Endothelial cell (in vitro differentiated cells): ENCODE data around the gene PITPNM2. TPM values are rescaled to one million over a fixed set of nuclear protein-coding genes. Genes with fewer than 3 reads are reported as not detected.

Experiments
- DNase-seq: peaks from one replicate; pipeline ENCODE4 v3.0.0; 2021; ENCODE audit warnings: low spot score
- H3K27ac Mint-ChIP-seq: one replicate; pipeline ENCODE4 v1.8.0; 2021; ENCODE audit warnings: mixed read lengths, inconsistent platforms; ENCODE audit not compliant: unreplicated experiment
- H3K27me3 Mint-ChIP-seq: one replicate; pipeline ENCODE4 v1.8.0; 2021; ENCODE audit warnings: mild to moderate bottlenecking, moderate library complexity, mixed read lengths, inconsistent platforms; ENCODE audit not compliant: unreplicated experiment
- H3K36me3 Mint-ChIP-seq: one replicate; pipeline ENCODE4 v1.8.0; 2021; ENCODE audit warnings: mild to moderate bottlenecking, low read depth, mixed read lengths, inconsistent platforms; ENCODE audit not compliant: unreplicated experiment
- H3K4me1 Mint-ChIP-seq: one replicate; pipeline ENCODE4 v1.8.0; 2021; ENCODE audit warnings: mild to moderate bottlenecking, mixed read lengths, inconsistent platforms; ENCODE audit not compliant: unreplicated experiment
- H3K4me3 Mint-ChIP-seq: one replicate; pipeline ENCODE4 v1.8.0; 2021; ENCODE audit warnings: mild to moderate bottlenecking, mixed read lengths, inconsistent platforms; ENCODE audit not compliant: unreplicated experiment
- H3K9me3 Mint-ChIP-seq: one replicate; pipeline ENCODE4 v1.8.0; 2021; ENCODE audit warnings: mixed read lengths, inconsistent platforms; ENCODE audit not compliant: unreplicated experiment
- total RNA-seq: library from RNA; stranded (reverse); fragmentation: NEBNext Ultra II Directional; extraction: Animal tissue kit (Norgen Biotek cat#: 25700); gene quantifications from one replicate; pipeline ENCODE4 v1.2.1, GENCODE V29; 2021; ENCODE audit not compliant: unreplicated experiment
- TF ChIP-seq, protein P1 (sequence below): fragments of 200-600 bp; sonication (generic); IDR thresholded peaks from one replicate; pipeline ENCODE4 v1.5.0; 2021; ENCODE audit warnings: antibody characterized with exemption; ENCODE audit not compliant: unreplicated experiment

The PITPNM2 gene
- total RNA-seq, 1 donor from 2014 or later, result 14.3 TPM

DNA sequence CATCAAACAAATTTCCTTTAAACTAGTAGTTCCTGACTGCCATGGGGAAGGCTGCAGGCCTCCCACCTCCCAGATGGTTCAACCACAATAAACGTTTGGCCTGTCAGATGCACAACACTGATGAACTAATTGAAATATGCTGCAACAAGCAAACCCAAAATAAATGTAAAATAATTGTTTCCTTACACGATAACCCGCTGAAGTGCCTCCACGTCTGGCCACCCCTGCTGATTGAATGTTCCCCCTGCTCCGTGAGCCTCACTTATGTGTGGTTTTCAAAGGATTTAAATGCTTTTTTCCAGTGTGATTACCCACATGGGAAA is 8.4 kb downstream of the PITPNM2 start:
- DNase-seq, result no peak
- H3K9me3 Mint-ChIP-seq, result no peaks in the 10 kb centered on the region
- peaks cover 3% of the 10 kb centered on the region for H3K27me3 Mint-ChIP-seq
- TF ChIP-seq, protein P1, sequence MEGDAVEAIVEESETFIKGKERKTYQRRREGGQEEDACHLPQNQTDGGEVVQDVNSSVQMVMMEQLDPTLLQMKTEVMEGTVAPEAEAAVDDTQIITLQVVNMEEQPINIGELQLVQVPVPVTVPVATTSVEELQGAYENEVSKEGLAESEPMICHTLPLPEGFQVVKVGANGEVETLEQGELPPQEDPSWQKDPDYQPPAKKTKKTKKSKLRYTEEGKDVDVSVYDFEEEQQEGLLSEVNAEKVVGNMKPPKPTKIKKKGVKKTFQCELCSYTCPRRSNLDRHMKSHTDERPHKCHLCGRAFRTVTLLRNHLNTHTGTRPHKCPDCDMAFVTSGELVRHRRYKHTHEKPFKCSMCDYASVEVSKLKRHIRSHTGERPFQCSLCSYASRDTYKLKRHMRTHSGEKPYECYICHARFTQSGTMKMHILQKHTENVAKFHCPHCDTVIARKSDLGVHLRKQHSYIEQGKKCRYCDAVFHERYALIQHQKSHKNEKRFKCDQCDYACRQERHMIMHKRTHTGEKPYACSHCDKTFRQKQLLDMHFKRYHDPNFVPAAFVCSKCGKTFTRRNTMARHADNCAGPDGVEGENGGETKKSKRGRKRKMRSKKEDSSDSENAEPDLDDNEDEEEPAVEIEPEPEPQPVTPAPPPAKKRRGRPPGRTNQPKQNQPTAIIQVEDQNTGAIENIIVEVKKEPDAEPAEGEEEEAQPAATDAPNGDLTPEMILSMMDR, result no peak
- no peak overlapping the region for H3K27ac Mint-ChIP-seq
- peaks cover 13% of the 10 kb centered on the region for H3K4me1 Mint-ChIP-seq
- H3K36me3 Mint-ChIP-seq, result no peaks in the 10 kb centered on the region
- H3K4me3 Mint-ChIP-seq, result no peak overlapping the region

DNA sequence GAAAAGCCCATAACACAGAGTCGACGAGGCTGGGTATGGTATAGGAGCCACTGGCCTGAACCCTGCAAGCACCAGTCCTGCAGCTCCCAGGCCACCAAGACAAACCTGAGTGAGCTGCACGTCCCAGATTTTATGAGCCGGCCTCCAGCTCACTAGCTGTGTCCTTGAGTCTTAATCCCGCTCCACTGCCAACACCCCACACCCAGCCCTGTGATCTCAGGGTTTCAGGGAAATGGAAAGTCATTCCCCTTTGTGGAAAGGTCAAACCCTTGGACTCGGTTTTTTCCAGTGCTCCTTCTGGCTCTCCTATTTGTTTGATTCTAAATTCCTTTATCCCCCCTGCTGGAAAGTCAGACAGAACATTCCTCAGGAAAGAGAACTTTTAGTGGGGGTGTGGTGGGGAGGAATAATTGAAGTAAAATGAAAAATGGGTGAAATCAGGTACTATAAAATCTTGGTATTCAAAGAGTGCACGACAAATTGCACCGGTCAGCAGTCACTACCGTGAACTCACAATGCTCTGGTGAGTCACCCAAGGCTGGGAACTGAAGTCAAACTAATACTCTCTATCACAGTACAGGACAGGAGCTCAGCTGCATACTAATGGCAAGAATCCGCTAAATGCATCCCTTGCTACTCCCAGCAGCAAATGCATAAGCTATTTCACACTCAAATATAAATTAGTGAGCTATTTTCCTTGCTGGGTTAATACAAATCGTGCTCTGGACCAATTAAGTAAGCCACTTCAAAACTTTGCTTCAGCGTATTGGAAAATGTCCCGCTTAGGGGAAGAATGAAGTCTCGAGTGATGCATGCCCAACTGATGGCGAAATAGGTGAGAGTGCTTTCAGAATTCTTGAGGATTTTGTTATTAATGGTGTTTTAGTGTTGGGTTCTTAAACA is 9.0 kb downstream of the PITPNM2 start:
- Mint-ChIP-seq H3K4me3 (no peak overlapping the region), H3K4me1 (peaks cover 12% of the 10 kb centered on the region), H3K27ac (no peak overlapping the region), H3K27me3 (peaks cover 3% of the 10 kb centered on the region), H3K36me3 (no peaks in the 10 kb centered on the region), H3K9me3 (no peaks in the 10 kb centered on the region)
- TF ChIP-seq, protein P1, result no peak
- no peak for DNase-seq

DNA sequence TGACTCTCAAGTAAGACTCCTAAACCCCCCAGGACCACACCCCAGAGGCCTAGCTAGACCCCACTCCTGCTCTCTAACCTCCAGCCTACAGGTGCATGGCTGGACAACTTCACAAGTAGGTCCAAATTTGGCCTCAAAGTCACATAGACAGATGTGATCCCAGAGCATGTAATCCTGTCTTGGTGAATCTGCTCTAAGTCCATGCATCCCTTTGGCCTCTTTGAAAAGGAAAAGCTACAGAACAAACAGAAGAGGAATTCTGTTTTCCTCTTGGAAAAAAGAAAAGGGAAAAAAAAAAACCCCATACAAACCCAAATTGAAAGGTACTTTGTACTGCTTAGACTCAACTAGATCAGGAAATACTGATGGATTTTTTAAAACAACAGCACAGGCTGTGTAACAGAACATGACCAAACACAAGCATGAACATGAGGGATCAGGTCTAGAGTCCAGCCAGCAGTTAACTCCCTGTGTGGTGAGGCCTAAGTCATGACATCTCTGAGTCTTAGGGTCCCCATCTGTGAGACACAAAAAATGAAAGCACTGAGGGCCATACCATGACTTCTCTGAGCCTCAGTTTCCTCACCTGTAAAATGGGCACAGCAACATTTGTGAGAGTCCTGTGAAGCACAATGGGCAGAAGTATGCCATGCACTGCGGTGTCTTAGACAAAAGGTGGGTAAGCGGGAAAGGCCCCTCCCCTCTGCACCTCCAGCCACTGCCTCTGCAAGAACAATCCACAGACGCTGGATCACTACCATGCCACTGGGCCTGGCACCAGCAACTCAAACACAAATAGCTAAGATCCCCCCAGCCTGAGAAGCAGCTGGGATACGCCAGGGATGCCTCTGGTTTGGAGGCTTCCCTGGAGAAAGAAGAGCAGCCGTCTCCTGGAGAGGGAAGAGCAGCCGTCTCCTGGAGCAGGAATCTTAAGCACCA is 9.9 kb downstream of the PITPNM2 start:
- no peak overlapping the region for H3K4me3 Mint-ChIP-seq
- H3K27ac Mint-ChIP-seq, result peak overlapping the region; percentile 42
- no peak for DNase-seq
- H3K9me3 Mint-ChIP-seq, result no peaks in the 10 kb centered on the region
- H3K27me3 Mint-ChIP-seq, result peaks cover 3% of the 10 kb centered on the region
- no peaks in the 10 kb centered on the region for H3K36me3 Mint-ChIP-seq
- H3K4me1 Mint-ChIP-seq, result peaks cover 12% of the 10 kb centered on the region
- TF ChIP-seq, protein P1, result no peak

DNA sequence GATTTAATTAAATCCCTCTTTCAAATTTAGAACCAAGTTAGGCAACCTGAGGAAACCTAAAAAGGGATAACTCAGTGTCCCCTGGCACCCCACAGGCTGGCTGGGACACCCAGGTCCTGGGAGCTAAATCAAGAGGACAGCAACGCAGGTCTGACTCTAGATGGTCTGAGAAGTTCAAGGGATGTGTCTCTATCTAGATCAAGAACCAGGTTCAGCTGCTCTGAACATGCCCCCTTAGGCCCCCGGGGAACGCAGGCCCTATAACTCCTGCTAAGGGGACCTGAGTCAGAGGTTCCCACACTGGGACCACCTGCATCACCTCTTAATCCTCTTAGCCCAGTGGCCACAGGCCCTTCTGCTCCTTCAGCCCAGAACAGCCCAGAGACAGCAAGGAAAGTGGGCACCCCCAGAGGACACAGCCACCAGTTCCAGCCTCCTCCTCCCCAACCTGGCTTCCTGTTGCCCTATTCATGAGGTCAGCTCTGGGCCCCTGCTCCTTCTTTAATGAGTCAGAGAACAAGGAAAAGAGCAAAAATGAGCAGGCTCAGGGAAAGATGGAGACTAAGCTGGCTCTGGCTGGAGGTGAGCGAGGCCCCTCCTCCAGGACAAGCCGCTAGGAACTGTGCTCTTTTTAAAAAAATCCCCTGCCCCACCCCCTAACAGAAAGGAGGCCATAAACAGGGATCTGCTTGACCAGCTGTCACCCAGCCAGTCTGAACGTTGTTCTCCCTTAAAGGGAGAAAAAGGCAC is 10.8 kb downstream of the PITPNM2 start:
- Mint-ChIP-seq H3K4me3 (no peak overlapping the region), H3K4me1 (peaks cover 12% of the 10 kb centered on the region), H3K27me3 (peaks cover 2% of the 10 kb centered on the region), H3K9me3 (no peaks in the 10 kb centered on the region), H3K27ac (no peak overlapping the region), H3K36me3 (no peaks in the 10 kb centered on the region)
- TF ChIP-seq, protein P1, result no peak
- DNase-seq, result no peak
